Smooth muscle cell of the brain vasculature (primary cell): ENCODE data around the gene NPM1.
"Not testable (repeated sequence)": the region's sequence is repeated elsewhere in the genome, so short reads cannot be mapped to it uniquely, and the experiment has no call there.

ENCODE experiments used
- DNase-seq: peaks from one replicate; pipeline ENCODE4 v3.0.0-alpha.2; 2012; ENCODE audit warnings: low read depth, low spot score

Gene NPM1

DNA sequence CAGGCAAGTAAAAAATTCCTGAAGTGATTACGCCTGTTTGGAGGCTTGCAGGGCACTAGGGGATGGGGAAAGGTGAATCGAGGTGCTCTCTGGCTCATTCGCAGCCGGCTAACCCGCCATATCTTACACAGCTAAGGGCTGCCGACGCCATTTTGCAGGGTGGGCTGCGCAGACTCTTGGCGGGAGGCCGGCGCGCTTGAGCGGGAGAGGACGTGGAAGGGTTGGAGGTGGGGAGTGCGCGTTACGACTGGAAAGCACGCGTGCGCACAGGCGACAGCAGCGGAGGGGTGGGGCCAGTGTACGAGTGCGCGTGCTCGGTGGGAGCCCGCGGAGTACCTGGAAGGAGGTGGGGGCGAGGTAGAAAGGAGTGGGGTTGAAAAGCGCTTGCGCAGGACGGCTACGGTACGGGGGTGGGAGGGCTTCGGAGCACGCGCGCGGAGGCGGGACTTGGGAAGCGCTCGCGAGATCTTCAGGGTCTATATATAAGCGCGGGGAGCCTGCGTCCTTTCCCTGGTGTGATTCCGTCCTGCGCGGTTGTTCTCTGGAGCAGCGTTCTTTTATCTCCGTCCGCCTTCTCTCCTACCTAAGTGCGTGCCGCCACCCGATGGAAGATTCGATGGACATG is at the start of gene NPM1:
NPM1 (plus strand) TSS at position 505 of the 625 bp plus-strand sequence; CDS start at position 605, 100 bp downstream.
- peak; percentile 96 for DNase-seq

DNA sequence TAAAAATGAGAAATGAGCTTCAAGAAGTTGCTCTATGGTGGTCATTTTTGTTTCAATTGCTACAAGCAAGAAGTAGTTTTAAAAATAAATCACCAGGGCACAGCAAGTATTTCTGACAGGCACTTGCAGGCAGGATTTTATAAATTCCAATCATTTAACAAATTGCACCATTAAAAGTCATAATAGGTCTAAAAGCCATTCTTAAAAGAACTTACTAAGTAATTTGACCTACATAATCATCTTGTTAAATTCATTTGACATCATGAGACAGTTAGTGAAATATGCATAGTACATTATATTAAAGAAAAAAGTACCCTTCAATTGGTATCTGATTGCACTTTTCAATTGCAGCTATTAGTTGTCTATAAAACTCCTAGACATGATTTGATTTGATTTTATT is 47.6 kb upstream of the NPM1 start:
- DNase-seq = no peak

DNA sequence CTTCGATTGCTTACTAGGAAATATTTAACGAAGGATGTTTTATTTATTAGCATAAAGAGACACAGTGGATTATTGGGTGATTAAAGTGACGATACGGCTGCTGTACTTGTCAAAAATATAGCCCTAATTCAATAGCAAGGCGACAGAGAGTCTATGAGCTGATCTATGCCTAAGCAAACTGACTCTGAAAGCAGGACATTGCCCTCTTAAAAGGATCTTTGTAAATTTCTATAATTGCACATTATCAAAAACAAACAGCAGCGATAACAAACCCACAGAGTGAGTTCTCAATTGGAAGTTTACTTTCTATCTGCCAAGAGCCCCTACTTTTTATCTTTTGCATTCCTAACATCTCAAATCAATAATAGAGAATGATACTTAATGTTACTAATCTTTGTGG is 47.2 kb upstream of the NPM1 start:
- no peak for DNase-seq

- peak; percentile 29 for DNase-seq
Measured at GRCh38 chr5:171342362-171343111, 45.1 kb upstream of the NPM1 start.

GRCh38 chr5:171344936-171345608 is 42.6 kb upstream of the NPM1 start:
- DNase-seq = no peak

GRCh38 chr5:171351536-171352073 is 36.0 kb upstream of the NPM1 start:
- no peak for DNase-seq

DNA sequence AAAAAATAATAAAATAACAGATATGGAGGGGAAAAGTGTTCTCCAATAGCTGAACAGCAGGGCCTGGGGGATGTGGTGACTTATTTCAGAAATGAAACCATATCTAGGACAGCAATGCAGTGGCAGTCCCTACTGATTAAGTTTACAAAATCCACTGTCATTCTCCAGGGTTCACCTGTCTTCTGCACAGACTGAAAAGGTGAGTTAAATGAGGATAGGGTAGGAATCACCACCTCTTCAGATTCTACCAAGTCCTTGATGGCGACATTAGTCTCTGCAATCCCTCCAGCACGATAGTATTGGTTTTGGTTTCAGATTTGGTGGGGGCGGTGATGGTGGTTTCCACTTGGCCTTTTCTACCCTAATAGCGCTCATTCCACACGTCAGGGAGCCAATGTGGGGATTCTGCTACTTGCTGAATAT is 32.3 kb upstream of the NPM1 start:
- DNase-seq = no peak

DNA sequence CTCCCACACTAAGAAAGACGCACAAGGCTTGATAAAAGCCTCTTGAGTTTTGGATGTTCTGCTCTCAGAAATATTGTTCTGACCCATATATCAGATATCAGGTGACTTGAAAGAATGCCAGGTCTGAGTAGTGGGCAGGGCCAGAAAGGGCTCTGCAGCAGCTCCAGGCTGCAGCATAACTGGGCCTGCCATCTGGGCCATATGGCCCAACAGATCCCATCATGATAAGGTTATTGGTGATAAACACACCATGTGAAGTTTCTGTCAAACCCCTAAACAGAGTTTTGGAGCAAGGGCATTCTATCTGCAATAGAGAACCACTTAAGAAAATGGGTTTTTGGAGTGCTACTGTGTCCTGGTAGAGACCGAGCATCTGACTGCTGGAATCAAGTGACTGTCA is 29.8 kb upstream of the NPM1 start:
- DNase-seq = no peak

DNA sequence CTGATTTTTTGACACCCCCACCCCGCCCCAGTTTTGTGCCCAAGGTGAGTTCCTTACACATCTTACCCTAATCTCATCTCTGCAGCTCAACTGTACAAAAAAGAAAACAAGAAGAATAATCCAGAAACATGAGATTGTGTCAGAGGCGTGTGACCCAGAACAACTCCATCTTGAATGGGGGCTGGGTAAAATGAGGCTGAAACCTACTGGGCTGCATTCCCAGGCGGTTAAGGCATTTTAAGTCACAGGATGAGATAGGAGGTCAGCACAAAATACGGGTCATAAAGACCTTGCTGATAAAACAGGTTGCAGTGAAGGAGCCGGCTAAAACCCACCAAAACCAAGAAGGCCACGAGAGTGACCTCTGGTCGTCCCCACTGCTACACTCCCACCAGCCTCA is 26.5 kb upstream of the NPM1 start:
- not testable (repeated sequence) for DNase-seq

DNA sequence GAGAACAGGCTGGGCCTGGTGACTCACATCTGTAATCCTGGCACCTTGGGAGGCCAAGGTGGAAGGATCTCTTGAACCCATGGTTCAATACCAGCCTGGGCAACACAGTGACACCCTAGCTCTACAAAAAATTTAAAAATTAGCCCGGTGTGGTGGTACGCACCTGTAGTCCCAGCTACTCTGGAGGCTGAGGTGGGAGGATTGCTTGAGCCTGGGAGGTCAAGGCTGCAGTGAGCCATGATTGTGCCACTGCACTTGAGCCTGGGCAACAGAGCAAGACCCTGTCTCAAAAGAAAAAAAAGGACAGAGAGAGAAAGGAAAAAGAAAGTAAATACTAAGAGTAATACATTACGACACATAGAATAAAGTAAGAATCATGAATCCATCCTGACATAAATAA is 24.4 kb upstream of the NPM1 start:
- not testable (repeated sequence) for DNase-seq

DNA sequence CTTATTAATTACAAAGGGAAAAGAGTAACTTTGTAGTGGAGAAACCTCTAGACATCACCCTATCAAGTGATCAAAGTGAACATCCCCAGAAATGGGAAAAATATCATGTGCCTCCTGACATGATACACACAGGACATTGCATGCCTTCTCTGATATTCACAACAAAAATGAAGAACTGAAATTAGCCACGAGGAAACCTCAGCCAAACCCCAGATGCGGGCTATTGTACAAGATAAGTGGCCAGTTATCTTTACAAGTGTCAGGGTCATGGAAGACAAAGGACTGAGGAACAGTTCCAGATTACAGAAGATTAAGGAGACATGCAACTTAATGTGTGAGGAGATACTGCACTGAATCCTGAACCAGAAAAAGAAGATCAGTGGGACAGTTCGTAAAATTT is 23.8 kb upstream of the NPM1 start:
- no peak for DNase-seq

GRCh38 chr5:171365351-171365750 is 22.3 kb upstream of the NPM1 start:
- no peak for DNase-seq

GRCh38 chr5:171366645-171367044 is 21.0 kb upstream of the NPM1 start:
- DNase-seq = no peak

GRCh38 chr5:171367424-171368370 is 20.0 kb upstream of the NPM1 start:
- no peak for DNase-seq

DNA sequence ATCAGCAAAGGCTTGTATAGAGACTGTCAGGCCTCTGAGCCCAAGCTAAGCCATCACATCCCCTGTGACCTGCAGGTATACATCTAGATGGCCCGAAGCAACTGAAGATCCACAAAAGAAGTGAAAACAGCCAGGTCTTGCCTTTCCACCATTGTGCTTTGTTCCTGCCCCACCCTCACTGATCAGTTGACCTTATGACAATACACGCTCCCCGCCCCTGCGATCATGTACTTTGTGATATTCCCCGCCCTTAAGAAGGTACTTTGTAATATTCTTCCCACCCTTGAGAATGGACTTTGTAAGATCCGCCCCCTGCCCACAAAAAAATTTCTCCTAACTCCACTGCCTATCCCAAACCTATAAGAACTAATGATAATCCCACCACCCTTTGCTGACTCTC is 18.6 kb upstream of the NPM1 start:
- DNase-seq = no peak

GRCh38 chr5:171369898-171370297 is 17.8 kb upstream of the NPM1 start:
- no peak for DNase-seq

DNA sequence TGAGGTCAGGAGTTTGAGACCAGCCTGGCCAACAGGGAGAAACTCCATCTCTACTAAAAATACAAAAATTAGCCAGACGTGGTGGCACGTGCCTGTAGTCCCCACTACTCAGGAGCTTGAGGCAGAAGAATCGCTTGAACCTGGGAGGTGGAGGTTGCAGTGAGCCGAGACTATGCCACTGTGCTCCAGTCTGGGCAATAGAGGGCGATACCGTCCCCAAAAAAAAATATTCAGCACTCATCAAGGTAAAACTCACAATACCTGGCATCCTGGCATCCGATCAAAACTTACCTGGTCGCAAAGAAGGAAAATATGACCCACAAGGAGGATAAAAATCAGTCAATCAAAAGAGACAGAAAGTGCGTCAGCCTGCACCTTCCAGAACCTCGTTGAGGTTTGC is 16.8 kb upstream of the NPM1 start:
- DNase-seq = not testable (repeated sequence)

- no peak for DNase-seq
Measured at GRCh38 chr5:171371326-171371725, 16.3 kb upstream of the NPM1 start.

DNA sequence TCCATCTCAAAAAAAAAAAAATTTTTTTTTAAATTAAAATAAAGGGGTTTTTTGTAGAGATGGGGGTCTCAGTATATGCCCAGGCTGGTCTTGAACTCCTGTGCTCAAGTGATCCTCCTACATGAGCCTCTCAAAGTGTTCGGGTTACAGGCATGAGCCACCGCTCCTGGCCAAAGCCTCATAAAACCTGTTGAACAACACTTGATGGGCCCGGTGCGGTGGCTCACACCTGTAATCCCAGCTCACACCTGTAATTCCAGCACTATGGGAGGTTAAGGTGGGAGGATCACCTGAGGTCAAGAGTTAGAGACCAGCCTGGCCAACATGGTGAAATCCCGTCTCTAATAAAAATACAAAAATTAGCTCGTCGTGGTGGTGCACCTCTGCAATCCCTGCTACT is 7.7 kb upstream of the NPM1 start:
- DNase-seq = no peak

- DNase-seq = not testable (repeated sequence)
Measured at GRCh38 chr5:171384416-171384815, 3.2 kb upstream of the NPM1 start.

DNA sequence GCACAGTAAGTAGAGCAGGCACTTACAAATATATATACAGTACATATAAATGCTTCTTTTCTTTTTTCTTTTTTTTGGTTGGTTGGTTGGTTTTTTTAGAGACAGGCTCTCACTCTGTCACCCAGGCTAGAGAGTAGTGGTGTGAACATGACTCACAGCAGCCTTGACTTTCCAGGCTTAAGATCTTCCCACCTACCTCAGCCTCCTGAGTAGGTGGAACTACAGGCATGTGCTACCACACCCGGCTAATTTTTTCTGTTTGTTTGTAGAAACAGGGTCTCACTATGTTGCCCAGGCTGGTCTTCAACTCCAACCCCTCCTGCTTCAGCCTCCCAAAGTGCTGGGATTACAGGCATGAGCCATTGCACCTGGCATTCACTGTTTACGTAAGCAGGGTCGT is 2.6 kb upstream of the NPM1 start:
- not testable (repeated sequence) for DNase-seq
